GM12878 (cell line): Measurements from ENCODE around the gene CTSL. TPM values are rescaled to one million over a fixed set of nuclear protein-coding genes. Genes with fewer than 3 reads are reported as not detected.

Experiments used
- ATAC-seq: fragments of 200-7000 bp; cut with Tn5 transposase; 3 replicates; pipeline ENCODE4 v1.9.1; 2020; ENCODE audit warnings: mild to moderate bottlenecking, moderate library complexity
- BruUV-seq: library from RNA; stranded (reverse); fragments of 400-500 nt; replicated peaks from 2 replicates; lab custom pipeline; 2021; lab: Mats Ljungman, UMichigan
- CTCF ChIA-PET: fragments of 300-600 bp; sonication (Branson Sonifier 250); formaldehyde crosslinking; extraction: SDS; loops from one replicate; lab custom pipeline; 2021; ENCODE audit warnings: inconsistent platforms; lab: Yijun Ruan, JAX
- POLR2A ChIA-PET: fragments of 350-600 bp; formaldehyde crosslinking; extraction: SDS; loops from one replicate; lab custom pipeline; 2021; ENCODE audit warnings: inconsistent platforms; lab: Charles Lee
- RAD21 ChIA-PET: fragments of 300-600 bp; sonication (Branson Sonifier 250); formaldehyde crosslinking; loops from one replicate; lab custom pipeline; 2023; ENCODE audit warnings: antibody characterized with exemption; ENCODE audit not compliant: unreplicated experiment; lab: Charles Lee
- SMC1A ChIA-PET: fragments of 300-600 bp; sonication (Branson Sonifier 250); formaldehyde crosslinking; loops from one replicate; lab custom pipeline; 2023; ENCODE audit not compliant: unreplicated experiment, uncharacterized antibody; lab: Charles Lee
- DNase-seq: peaks from one replicate; pipeline ENCODE4 v3.0.0-alpha.2; 2011; ENCODE audit warnings: low read depth, low spot score
- FAIRE-seq: peaks from 3 replicates; lab custom pipeline; 2011; peaks lifted over from hg19 to GRCh38; lab: Jason Lieb, UNC
- H2AFZ ChIP-seq: 2 replicates; pipeline ENCODE4 v1.6.0; 2011; ENCODE audit warnings: low read depth, low read length, control low read depth; ENCODE audit not compliant: control insufficient read depth
- H3K27ac ChIP-seq: 2 replicates; pipeline ENCODE4 v1.5.1; 2011; ENCODE audit warnings: control low read depth; ENCODE audit not compliant: control insufficient read depth, insufficient read depth
- H3K27me3 ChIP-seq, 2 experiments: replicated peaks in 1 of 2; 2 replicates each; pipeline versions ENCODE4 v1.6.0 to v1.6.1; 2011; ENCODE audit warnings: low read length in 1 of 2; ENCODE audit not compliant: control insufficient read depth in 2 of 2, insufficient read depth in 2 of 2
- H3K36me3 ChIP-seq, 2 experiments: 2 replicates each; pipeline ENCODE4 v1.5.1; 2011; ENCODE audit warnings: low read length in 1 of 2; ENCODE audit not compliant: control insufficient read depth in 2 of 2, insufficient read depth in 2 of 2
- H3K4me1 ChIP-seq: 2 replicates; pipeline ENCODE4 v1.6.1; 2011; ENCODE audit warnings: mild to moderate bottlenecking, low read length, moderate library complexity, mixed read lengths; ENCODE audit not compliant: control insufficient read depth, insufficient read depth
- H3K4me2 ChIP-seq: 2 replicates; pipeline ENCODE4 v1.6.0; 2011; ENCODE audit warnings: control low read depth; ENCODE audit not compliant: control insufficient read depth, insufficient read depth
- H3K4me3 ChIP-seq: fragments of 200-600 bp; sonication (generic); 2 replicates; pipeline ENCODE4 v1.5.1; 2016
- H3K79me2 ChIP-seq: 2 replicates; pipeline ENCODE4 v1.6.0; 2011; ENCODE audit warnings: low read length; ENCODE audit not compliant: control insufficient read depth, insufficient read depth
- H3K9ac ChIP-seq: 2 replicates; pipeline ENCODE4 v1.8.0; 2011; ENCODE audit warnings: low read length, control low read depth, mixed read lengths; ENCODE audit not compliant: control insufficient read depth, insufficient read depth
- H3K9me3 ChIP-seq: replicated peaks from 3 replicates; pipeline ENCODE4 v1.5.1; 2011; ENCODE audit warnings: mild to moderate bottlenecking, low read length; ENCODE audit not compliant: control insufficient read depth, insufficient read depth
- H4K20me1 ChIP-seq: 2 replicates; pipeline ENCODE4 v1.6.0; 2011; ENCODE audit not compliant: control insufficient read depth, insufficient read depth
- BCL3 ChIP-seq: IDR thresholded peaks from 2 replicates; pipeline ENCODE4 v1.6.1; 2011; ENCODE audit warnings: borderline replicate concordance, low read depth, mild to moderate bottlenecking, moderate library complexity, low read length; ENCODE audit not compliant: insufficient read depth, poor library complexity, severe bottlenecking
- CBFB ChIP-seq: IDR thresholded peaks from 2 replicates; pipeline ENCODE4 v1.6.1; 2016; ENCODE audit warnings: antibody characterized with exemption, low read depth
- KLF5 ChIP-seq: fragments of 450-650 bp; IDR thresholded peaks from 2 replicates; pipeline ENCODE4 v1.6.1; 2014; ENCODE audit warnings: mild to moderate bottlenecking; ENCODE audit not compliant: partially characterized antibody
- NR2C1 ChIP-seq: fragments of 450-650 bp; IDR thresholded peaks from 2 replicates; pipeline ENCODE4 v1.6.1; 2017; ENCODE audit warnings: antibody characterized with exemption, mild to moderate bottlenecking, moderate library complexity
- NRF1 ChIP-seq: conservative IDR thresholded peaks from 2 replicates; pipeline ENCODE4 v1.6.1; 2011; ENCODE audit warnings: mild to moderate bottlenecking, low read depth, low read length, improper control_type of control experiment
- PRDM15 ChIP-seq: fragments of 450-650 bp; formaldehyde crosslinking; IDR thresholded peaks from 2 replicates; pipeline ENCODE4 v1.4.0; 2020; ENCODE audit warnings: mild to moderate bottlenecking, moderate library complexity
- RAD51 ChIP-seq: fragments of 450-650 bp; IDR thresholded peaks from 2 replicates; pipeline ENCODE4 v1.6.1; 2016; ENCODE audit warnings: moderate library complexity, mild to moderate bottlenecking, inconsistent platforms
- STAT1 ChIP-seq: fragments of 450-650 bp; conservative IDR thresholded peaks from 2 replicates; pipeline ENCODE4 v1.6.1; 2014; ENCODE audit warnings: antibody characterized with exemption, mild to moderate bottlenecking
- TBL1XR1 ChIP-seq: IDR thresholded peaks from 2 replicates; pipeline ENCODE4 v1.6.1; 2012; ENCODE audit warnings: low read depth, low read length, improper control_type of control experiment
- TCF3 ChIP-seq: IDR thresholded peaks from 2 replicates; pipeline ENCODE4 v1.6.1; 2012; ENCODE audit warnings: low read depth, mild to moderate bottlenecking, low read length, borderline replicate concordance; ENCODE audit not compliant: insufficient read depth
- WGBS: methylation state at CpG from one replicate; pipeline ENCODE4 v1.1.6; 2016; ENCODE audit warnings: low lambda C conversion rate; ENCODE audit not compliant: insufficient replicate concordance, insufficient coverage; ENCODE audit errors: missing lambda C conversion rate; 5-methylcytosine and 5-hydroxymethylcytosine counted together
- in situ Hi-C: fragments of 300-500 bp; cut with MboI; formaldehyde crosslinking; loops from 9 replicates; pipeline ENCODE4 v1.14.3; 2018; ENCODE audit warnings: mixed read lengths
- intact Hi-C: fragments of 100-400 bp; cut with micrococcal nuclease; formaldehyde crosslinking; loops from one replicate; pipeline ENCODE4 v1.14.2; 2022; ENCODE audit not compliant: unreplicated experiment
- polyA plus RNA-seq, 11 experiments: library from polyadenylated mRNA; depleted of rRNA in 4 of 11; unstranded in 6 of 11; stranded (reverse) in 5 of 11; fragments of >200 nt; fragmentation: Nextera tagmentation in 4 of 11; fragmentation: Illumina TruSeq in 1 of 11; extraction: Ambion mirVana in 4 of 11; extraction: Trizol in 1 of 11; gene quantifications; 1 replicate in 1 of 11; 2 replicates in 10 of 11; pipeline versions ENCODE4 v1.2.1 to v1.2.3, GENCODE V29; 2011 to 2016; ENCODE audit warnings: inconsistent platforms in 2 of 11, missing spikeins in 2 of 11, low read depth in 1 of 11
- total RNA-seq, 4 experiments: library from RNA; depleted of rRNA in 3 of 4; stranded (reverse); fragments of >200 nt in 3 of 4; fragmentation: Illumina TruSeq in 1 of 4; extraction: Trizol in 1 of 4; gene quantifications; 2 replicates each; pipeline versions ENCODE4 v1.2.1 to v1.2.3, GENCODE V29; 2013 to 2021

CTSL gene
- total and polyA plus RNA-seq, 10 of the 15 experiments (the other 5 are each of a cell fraction or from before 2014, with no cell fraction given), result 0.24 to 0.72 TPM; not detected in 8

- intact Hi-C loops, result no loop called here
- SMC1A ChIA-PET, result no interaction called here
These were observed 14.3 kb downstream of the CTSL start for GRCh38 chr9:87740209-87740608.

More at GRCh38 chr9:87740209-87740608, 14.3 kb downstream of the CTSL start:
- BruUV-seq, result no TSS peak
- Histone ChIP-seq H3K4me1 (no peaks in the 10 kb centered on the region), H2AFZ (no peak overlapping the region), H3K4me3 (no peak overlapping the region), H4K20me1 (no peaks in the 10 kb centered on the region), H3K27me3 (no peaks in the 10 kb centered on the region), H3K4me2 (no peak overlapping the region), H3K9ac (no peak overlapping the region), H3K36me3 (no peaks in the 10 kb centered on the region), H3K79me2 (no peaks in the 10 kb centered on the region), H3K27ac (no peak overlapping the region), H3K9me3 (no peaks in the 10 kb centered on the region)
- WGBS, result 44% methylated on average over 3 of the region's 3 CpGs
- CTCF ChIA-PET, result interaction anchor here (1.0 kb wide), 1 partner anchor 12 kb away, joined by 3 read pairs; no protein-coding TSS in a partner anchor
- POLR2A ChIA-PET, result no interaction called here
- no peak for FAIRE-seq
- ATAC-seq, result no peak
- DNase-seq, result no peak
- RAD21 ChIA-PET, result no interaction called here
- TF ChIP-seq RAD51 (no peak), PRDM15 (CRISPR knock-in tag) (no peak), TBL1XR1 (no peak), BCL3 (no peak), CBFB (no peak), NRF1 (no peak), STAT1 (no peak), KLF5 (no peak), TCF3 (no peak), NR2C1 (no peak)
- in situ Hi-C loops, result no loop called here
